ENCODE results near the gene MAP3K2.

MAP3K2 gene

GRCh38 chr2:127387655-127388422 is at the start of gene MAP3K2:
TSS of gene MAP3K2 (minus strand) at chr2:127387975. CDS start at chr2:127343129, 44,846 bp downstream.
- peak; percentile 92 for DNase-seq (ENCODE audit: low spot score)

GRCh38 chr2:127437056-127437455 is 49.3 kb upstream of the MAP3K2 start:
- DNase-seq (ENCODE audit: low spot score), result no peak

- no peak for DNase-seq (ENCODE audit: low spot score)
Measured at GRCh38 chr2:127434515-127434914, 46.7 kb upstream of the MAP3K2 start.

- DNase-seq (ENCODE audit: low spot score), result no peak
Measured at GRCh38 chr2:127431408-127432023, 43.7 kb upstream of the MAP3K2 start.

GRCh38 chr2:127429844-127430425 is 42.2 kb upstream of the MAP3K2 start:
- DNase-seq (ENCODE audit: low spot score), result no peak

- no peak for DNase-seq (ENCODE audit: low spot score)
Measured at GRCh38 chr2:127429291-127429690, 41.5 kb upstream of the MAP3K2 start.

GRCh38 chr2:127428815-127429109 is 41.0 kb upstream of the MAP3K2 start:
- no peak for DNase-seq (ENCODE audit: low spot score)

- no peak for DNase-seq (ENCODE audit: low spot score)
Measured at GRCh38 chr2:127428057-127428814, 40.5 kb upstream of the MAP3K2 start.

GRCh38 chr2:127427376-127428056 is 39.7 kb upstream of the MAP3K2 start:
- DNase-seq (ENCODE audit: low spot score), result no peak

GRCh38 chr2:127426501-127427354 is 39.0 kb upstream of the MAP3K2 start:
- no peak for DNase-seq (ENCODE audit: low spot score)

GRCh38 chr2:127425540-127426490 is 38.0 kb upstream of the MAP3K2 start:
- DNase-seq (ENCODE audit: low spot score), result no peak

- no peak for DNase-seq (ENCODE audit: low spot score)
Measured at GRCh38 chr2:127424598-127425520, 37.1 kb upstream of the MAP3K2 start.

GRCh38 chr2:127423880-127424279 is 36.1 kb upstream of the MAP3K2 start:
- DNase-seq (ENCODE audit: low spot score), result no peak

GRCh38 chr2:127423478-127423843 is 35.7 kb upstream of the MAP3K2 start:
- no peak for DNase-seq (ENCODE audit: low spot score)

- DNase-seq (ENCODE audit: low spot score), result no peak
Measured at GRCh38 chr2:127422559-127423477, 35.0 kb upstream of the MAP3K2 start.

- DNase-seq (ENCODE audit: low spot score), result no peak
Measured at GRCh38 chr2:127421871-127422558, 34.2 kb upstream of the MAP3K2 start.

- DNase-seq (ENCODE audit: low spot score), result no peak
Measured at GRCh38 chr2:127421116-127421800, 33.5 kb upstream of the MAP3K2 start.
